C4-2B (cell line): Measurements from ENCODE around the gene SMKR1.

ENCODE experiments used
- CTCF ChIP-seq: fragments of 450-650 bp; conservative IDR thresholded peaks from 2 replicates; pipeline ENCODE4 v1.5.1; 2017; ENCODE audit warnings: mild to moderate bottlenecking
- ZFX ChIP-seq: fragments of 450-650 bp; IDR thresholded peaks from 2 replicates; pipeline ENCODE4 v1.6.1; 2017

GRCh38 chr7:129482781-129483180 lies 19.6 kb upstream of the SMKR1 start:
- no peak for TF ChIP-seq CTCF
- TF ChIP-seq ZFX: no peak
